NCI-H1417 (cell line): ENCODE data around the gene CFAP69.
A peak's percentile ranks its signal among the peaks of the same experiment; 100 is the strongest.
"Not testable (repeated sequence)": the region's sequence is repeated elsewhere in the genome, so short reads cannot be mapped to it uniquely, and the experiment has no call there.

Source experiments
- DNase-seq, 3 experiments: peaks; one replicate each; lab custom pipeline; 2025; lab: John Stamatoyannopoulos, UW

CFAP69 gene

DNA sequence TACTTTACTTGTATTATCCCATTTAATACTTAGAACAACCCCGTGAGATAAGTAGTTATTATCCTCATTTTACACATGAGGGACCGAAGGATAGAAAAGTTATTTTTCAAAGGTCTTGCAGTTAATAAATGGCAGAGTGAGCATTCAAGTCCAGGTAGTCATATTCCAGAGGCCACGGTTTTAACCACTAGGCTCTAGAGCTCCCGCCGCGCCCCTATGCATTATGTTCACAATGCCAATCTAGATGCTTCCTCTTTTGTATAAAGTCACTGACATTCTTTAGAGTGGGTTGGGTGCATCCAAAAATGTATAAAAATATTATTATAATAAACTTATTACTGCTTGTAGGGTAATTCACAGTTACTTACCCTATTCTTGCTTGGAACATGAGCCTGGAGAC lies 11.4 kb upstream of the CFAP69 start:
- no peak for DNase-seq

GRCh38 chr7:90236721-90237289 lies 8.2 kb upstream of the CFAP69 start:
- DNase-seq = no peak

DNA sequence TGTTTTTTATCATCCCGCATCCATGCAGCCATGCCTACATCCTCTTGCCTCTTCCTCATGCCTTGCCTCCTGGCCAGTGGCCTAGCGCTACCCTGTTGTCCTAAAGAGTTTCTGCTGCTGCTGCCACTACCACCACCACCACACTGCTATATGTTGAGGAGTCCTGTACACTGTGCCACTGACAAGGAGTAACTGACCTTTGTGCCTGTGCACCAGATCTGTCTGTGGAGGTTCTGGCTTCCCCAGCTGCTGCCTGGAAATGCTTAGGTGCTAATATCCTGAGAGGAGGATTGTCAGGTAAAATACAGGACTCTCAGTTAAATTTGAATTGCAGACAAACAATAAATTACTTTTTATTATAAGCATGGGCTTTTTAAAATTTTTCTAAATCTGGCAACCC lies 7.0 kb upstream of the CFAP69 start:
- DNase-seq = no peak

- no peak for DNase-seq
These were observed 6.4 kb upstream of the CFAP69 start for GRCh38 chr7:90238583-90238982.

DNA sequence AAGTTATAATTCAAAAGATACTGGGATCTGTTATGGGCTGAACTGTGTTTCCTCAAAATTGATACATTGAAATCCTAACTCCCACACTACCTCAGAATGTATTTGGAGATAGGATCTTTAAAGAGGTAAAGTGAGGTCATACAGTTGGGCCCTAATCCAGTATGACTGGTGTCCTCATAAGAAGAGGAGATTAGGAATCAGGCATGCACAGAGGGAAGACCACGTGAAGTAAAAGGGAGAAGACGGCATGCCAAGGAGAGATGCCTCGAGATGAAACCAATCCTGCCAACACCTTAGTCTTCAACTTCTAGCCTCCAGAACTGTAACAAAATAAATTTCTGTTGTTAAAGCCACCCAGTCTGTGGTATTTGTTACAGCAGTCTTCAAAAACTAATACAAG lies 5.9 kb upstream of the CFAP69 start:
- DNase-seq = no peak

GRCh38 chr7:90239625-90240228 lies 5.2 kb upstream of the CFAP69 start:
- no peak for DNase-seq

DNA sequence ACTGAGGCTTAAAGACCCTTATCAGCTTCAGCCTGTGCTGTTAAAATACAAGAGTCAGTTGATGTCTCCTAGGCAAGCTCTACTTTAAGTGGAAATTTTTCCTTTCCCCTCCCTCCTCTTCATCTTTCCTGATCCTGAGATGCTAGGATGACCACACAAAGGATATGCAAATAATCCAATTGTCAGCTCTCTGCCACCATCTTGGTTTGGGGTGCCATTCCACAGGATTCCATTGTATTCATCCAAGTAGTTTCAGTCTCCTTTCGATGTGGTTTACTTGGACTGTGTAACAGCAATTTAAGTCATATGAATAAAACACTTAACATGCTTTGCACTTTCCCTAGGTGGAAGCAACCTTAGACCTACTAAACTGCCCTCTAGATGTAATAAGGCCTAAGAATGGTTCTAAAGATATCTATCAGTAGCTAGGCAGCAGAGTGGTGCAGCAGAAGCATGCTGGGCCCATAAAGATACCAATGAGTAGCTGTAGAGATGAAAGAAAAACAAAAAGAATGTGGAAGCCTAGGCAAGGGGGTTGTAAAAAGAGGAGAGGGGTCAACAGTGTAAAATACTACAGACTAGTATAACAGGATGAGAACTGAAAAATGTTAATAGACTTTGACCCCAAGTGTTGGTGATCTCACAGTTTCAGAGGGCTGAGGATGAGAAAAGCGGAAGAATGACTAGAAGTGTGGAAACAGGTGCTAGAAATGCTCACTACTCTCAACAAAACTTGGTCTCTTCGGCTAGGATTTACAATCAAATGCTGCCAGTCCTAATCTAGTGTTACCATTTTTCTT lies 2.4 kb upstream of the CFAP69 start:
- DNase-seq = no peak

DNA sequence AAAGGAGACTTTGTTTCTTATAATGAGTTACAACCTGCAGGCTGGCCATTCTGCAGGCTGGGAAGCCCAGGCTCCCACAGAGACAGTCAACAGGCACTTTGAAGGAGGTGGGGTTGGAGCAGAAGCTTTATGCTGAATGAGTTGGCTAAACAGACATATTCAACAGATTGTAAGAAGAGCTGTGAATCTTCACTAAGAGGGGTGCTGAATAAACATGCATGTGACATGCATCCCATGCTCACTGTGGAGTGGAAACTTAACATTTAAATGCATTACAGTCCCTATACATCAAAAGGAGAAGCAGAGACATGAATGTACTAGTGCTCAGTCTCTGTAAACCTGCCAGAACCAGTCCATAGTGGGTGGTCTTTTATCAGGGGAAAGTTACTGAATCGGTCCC lies 1.4 kb upstream of the CFAP69 start:
- no peak for DNase-seq

GRCh38 chr7:90244565-90244908 lies 437 bp upstream of the CFAP69 start:
- no peak for DNase-seq

GRCh38 chr7:90246171-90246570 lies 1.2 kb downstream of the CFAP69 start:
- no peak for DNase-seq

- DNase-seq = no peak
These were observed 3.7 kb downstream of the CFAP69 start for GRCh38 chr7:90248706-90249105.

DNA sequence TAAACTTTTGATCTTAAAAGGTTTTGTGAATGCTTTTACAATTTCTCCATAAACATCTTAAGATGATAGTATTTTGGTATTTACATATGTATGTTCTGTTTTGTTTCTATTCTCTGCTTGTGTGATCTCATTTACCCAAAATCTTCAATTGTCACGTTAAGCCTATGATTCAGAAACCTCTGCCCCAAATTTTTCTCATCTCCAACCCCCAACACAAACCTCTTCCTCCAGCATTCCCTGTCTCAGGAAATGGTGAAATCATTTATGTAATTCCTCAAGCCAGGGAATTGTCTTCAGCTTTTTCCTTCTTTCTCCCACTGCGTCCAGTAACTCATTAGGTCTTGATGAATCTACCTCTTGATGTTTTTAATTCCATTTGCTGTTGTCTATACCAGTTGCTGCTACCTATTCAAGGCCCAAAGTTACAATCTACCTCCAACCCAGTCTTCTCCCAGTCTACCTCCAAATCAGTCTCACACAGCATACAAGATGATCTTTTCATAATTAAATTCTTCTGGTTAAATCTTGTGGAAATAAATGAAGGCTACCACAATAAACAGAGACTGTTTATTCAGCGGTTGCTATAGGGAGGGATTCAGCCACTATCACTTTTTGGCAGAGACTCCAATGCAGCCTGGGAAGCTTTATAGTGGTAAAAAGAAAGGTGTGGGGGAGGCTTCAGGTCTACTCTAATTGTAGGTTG lies 5.8 kb downstream of the CFAP69 start:
- DNase-seq = no peak

DNA sequence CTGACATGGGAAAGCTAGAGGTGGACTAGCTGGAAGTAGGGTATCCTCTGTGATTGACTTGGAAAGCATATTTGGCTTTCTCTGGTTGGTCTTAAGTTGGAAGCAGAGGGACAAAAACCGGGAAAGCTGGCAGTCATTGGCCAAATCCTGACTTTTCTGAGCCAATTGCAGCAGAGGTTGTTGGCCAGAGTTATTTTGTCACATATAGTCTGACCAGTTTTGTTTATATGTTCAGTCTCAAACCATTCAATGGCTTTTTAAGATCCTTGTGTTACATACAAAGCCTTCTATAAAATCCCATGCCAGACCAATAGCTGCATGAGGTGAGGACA lies 6.3 kb downstream of the CFAP69 start:
- no peak for DNase-seq

DNA sequence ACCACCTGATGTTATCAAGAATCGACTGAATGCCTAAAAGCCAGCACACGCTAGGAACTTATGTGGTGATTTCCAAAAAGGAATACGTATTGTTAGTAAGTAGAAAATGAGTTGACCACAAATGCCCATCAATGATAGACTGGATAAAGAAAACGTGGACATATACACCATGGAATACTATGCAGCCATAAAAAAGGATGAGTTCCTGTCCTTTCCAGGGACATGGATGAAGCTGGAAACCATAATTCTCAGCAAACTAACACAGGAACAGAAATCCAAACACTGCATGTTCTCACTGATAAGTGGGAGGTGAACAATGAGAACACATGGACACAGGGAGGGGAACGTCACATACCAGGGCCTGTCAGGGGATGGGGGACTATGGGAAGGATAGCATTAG lies 11.0 kb downstream of the CFAP69 start:
- DNase-seq = not testable (repeated sequence)

GRCh38 chr7:90256778-90257177 lies 11.8 kb downstream of the CFAP69 start:
- DNase-seq = no peak

GRCh38 chr7:90261441-90261840 lies 16.5 kb downstream of the CFAP69 start:
- DNase-seq = no peak

DNA sequence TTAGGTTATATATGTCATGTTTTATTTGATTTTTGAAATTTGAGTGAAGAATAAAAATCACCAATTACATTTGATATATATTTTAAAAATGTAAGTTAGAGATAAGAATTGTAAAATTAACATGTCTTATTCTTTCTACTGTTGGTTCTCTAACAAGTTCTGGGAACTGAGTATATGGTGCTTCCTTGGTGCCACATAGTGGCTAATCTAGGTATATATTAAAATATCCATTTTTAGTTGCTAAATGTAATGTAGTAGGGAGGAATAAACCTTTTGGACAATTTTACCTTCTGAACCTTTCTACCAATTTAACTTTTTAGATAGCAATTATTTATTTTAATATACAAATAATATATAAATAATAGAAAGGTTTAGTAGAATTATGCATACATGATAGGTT lies 17.5 kb downstream of the CFAP69 start:
- peak in 2 of 3 experiments; percentile 18 to 55 for DNase-seq

GRCh38 chr7:90266808-90267207 lies 21.8 kb downstream of the CFAP69 start:
- DNase-seq = no peak

DNA sequence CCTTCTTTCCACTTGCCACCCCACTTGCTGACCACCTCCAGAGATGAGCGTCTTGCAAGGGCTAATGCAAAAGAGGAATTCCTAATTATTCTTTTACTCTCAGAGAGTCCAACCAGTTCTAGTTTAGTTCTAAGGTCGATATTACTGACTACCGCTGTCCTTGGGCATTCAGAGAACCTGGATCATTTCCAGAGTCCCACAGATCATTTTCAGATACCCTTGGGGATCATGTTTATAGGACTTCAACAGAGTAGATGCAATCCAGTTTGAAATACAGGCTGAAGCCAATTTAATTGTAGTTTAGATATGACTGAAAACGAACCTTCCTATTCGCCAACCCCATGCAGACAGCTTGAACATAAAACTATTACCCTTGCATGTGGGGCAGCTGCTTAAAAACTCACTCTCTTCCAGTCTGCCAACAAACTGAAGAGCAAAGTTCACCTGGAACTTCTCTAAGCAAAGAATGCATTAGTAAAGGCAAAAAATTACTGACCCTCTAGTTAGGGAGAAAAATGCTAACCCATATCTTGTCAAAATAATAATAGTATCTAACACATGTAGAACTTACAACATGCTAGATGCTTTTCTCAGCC lies 22.4 kb downstream of the CFAP69 start:
- DNase-seq = no peak

DNA sequence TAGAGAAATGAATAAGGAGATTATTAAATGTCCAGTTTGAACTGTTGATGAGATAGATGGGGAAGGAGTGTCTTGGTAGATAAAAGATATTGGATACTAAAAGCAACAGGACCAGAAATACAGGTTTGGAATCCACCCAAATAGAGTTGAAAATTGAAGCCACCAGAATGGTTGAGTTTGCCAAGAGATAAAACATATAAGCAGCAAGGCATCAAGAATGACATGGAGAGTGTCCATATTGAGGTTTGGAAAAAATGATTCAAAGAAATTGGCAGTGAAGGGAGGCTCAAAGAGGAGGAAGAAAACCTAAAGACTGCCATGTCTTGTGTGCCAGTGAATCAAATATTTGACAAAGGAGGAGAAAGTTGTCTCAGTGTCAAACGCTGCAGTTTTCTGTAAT lies 24.2 kb downstream of the CFAP69 start:
- no peak for DNase-seq

DNA sequence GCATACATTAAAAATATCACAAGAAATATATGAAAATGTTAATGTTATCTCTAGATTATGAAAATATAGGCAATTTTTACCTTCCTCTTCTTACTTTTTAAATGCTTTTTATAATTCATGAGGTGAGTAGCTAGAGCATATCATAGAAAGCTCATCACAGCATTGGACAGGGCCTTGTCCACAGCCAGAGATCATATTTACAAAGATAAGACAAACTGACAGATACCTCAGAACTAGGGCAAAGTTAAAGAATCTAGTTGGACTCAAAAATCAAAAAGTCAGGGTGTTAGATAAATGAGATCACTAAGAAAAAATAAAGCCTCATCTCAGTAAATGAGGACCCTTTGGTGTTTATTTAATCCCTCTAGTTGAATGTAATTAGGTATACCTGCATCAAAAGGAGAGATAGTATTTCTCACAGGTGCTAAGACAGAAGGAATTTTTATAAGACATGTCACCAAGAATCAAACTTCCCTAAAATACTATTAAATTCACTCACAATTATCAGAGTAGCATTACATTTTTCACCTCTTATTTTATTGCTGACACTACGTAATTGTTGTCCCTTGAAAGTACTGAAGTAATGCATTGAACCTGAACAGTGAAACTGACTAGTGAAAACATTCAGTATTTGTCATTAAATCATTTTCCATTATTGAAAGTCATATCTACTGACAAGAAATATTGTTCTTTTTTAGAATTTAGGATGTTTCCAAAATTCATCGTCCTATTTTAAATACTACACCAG lies 25.6 kb downstream of the CFAP69 start:
- no peak for DNase-seq

DNA sequence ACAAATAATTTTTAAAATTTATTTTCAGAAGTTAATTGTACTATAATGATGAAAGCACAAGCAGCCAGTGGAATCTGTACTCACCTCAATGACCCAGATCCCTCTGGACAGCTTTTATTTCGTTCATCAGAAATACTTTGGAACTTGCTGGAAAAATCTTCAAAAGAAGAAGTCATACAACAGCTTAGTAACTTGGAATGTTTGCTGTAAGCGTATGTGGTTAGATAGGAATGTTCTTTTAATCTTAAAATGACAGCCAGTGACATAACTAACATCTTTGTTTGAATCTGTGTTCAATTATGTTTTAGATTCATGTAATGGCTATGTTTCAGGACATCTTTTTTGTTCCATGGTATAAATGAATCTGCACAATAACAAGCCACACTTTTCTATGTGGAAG lies 26.8 kb downstream of the CFAP69 start:
- DNase-seq = no peak
